IMR-90 (cell line): ENCODE data around the gene GRID1. TPM values are rescaled to one million over a fixed set of nuclear protein-coding genes. Genes with fewer than 3 reads are reported as not detected.

ENCODE experiments used
- ATAC-seq: fragments of 200-7000 bp; cut with Tn5 transposase; 2 replicates; pipeline ENCODE4 v1.9.1; 2020; ENCODE audit warnings: low read depth, mild to moderate bottlenecking, moderate library complexity
- BruUV-seq: library from RNA; stranded (reverse); fragments of 400-500 nt; replicated peaks from 2 replicates; lab custom pipeline; 2021; lab: Mats Ljungman, UMichigan
- CTCF ChIA-PET: fragments of 300-600 bp; formaldehyde crosslinking; extraction: SDS; loops from one replicate; lab custom pipeline; 2021; ENCODE audit warnings: antibody characterized with exemption; lab: Yijun Ruan, JAX
- POLR2A ChIA-PET: fragments of 300-600 bp; sonication (Branson Sonifier 250); formaldehyde crosslinking; loops from one replicate; lab custom pipeline; 2022; ENCODE audit warnings: antibody characterized with exemption; ENCODE audit not compliant: unreplicated experiment; lab: Charles Lee
- DNase-seq: peaks from one replicate; pipeline ENCODE4 v3.0.0; 2013
- H2AFZ ChIP-seq: replicated peaks from 2 replicates; pipeline ENCODE3; 2013; ENCODE audit warnings: low read length, mild to moderate bottlenecking; ENCODE audit not compliant: poor library complexity
- H2AK5ac ChIP-seq: 2 replicates; pipeline ENCODE4 v1.6.1; 2013; ENCODE audit warnings: low read depth, low read length, inconsistent platforms
- H2AK9ac ChIP-seq: replicated peaks from 2 replicates; pipeline ENCODE3; 2013; ENCODE audit warnings: mild to moderate bottlenecking, low read depth, low read length, moderate library complexity; ENCODE audit not compliant: poor library complexity
- H2BK120ac ChIP-seq: 2 replicates; pipeline ENCODE4 v1.6.1; 2013; ENCODE audit warnings: low read depth, low read length, inconsistent platforms
- H2BK15ac ChIP-seq: 3 replicates; pipeline ENCODE4 v1.6.1; 2013; ENCODE audit warnings: low read depth, low read length, inconsistent platforms
- H2BK20ac ChIP-seq: 2 replicates; pipeline ENCODE4 v1.6.1; 2013; ENCODE audit warnings: low read depth, mild to moderate bottlenecking, inconsistent platforms, low read length, moderate library complexity
- H2BK5ac ChIP-seq: 2 replicates; pipeline ENCODE4 v1.6.1; 2013; ENCODE audit warnings: mild to moderate bottlenecking, low read depth, low read length, inconsistent platforms; ENCODE audit not compliant: poor library complexity, severe bottlenecking
- H3K14ac ChIP-seq: replicated peaks from 2 replicates; pipeline ENCODE4 v1.6.1; 2013; ENCODE audit warnings: low read depth, low read length, inconsistent platforms
- H3K18ac ChIP-seq: 2 replicates; pipeline ENCODE4 v1.6.1; 2013; ENCODE audit warnings: low read depth, low read length, control low read depth
- H3K23ac ChIP-seq: 2 replicates; pipeline ENCODE4 v1.6.1; 2013; ENCODE audit warnings: low read depth, low read length, inconsistent platforms
- H3K27ac ChIP-seq: 2 replicates; pipeline ENCODE4 v1.5.1; 2013; ENCODE audit warnings: mild to moderate bottlenecking, control low read depth, low read length; ENCODE audit not compliant: insufficient read depth
- H3K27me3 ChIP-seq: 2 replicates; pipeline ENCODE4 v1.6.1; 2013; ENCODE audit warnings: low read length; ENCODE audit not compliant: control insufficient read depth, insufficient read depth
- H3K36me3 ChIP-seq: 2 replicates; pipeline ENCODE4 v1.6.1; 2013; ENCODE audit warnings: low read length, mixed read lengths; ENCODE audit not compliant: control insufficient read depth, insufficient read depth
- H3K4ac ChIP-seq: 2 replicates; pipeline ENCODE4 v1.6.1; 2013; ENCODE audit warnings: low read depth, low read length, inconsistent platforms
- H3K4me1 ChIP-seq: 2 replicates; pipeline ENCODE4 v1.6.1; 2013; ENCODE audit warnings: low read length, mixed read lengths; ENCODE audit not compliant: control insufficient read depth, insufficient read depth
- H3K4me2 ChIP-seq: 2 replicates; pipeline ENCODE4 v1.6.1; 2013; ENCODE audit warnings: low read depth, mild to moderate bottlenecking, control low read depth, low read length, moderate library complexity
- H3K4me3 ChIP-seq: 2 replicates; pipeline ENCODE4 v1.5.1; 2013; ENCODE audit warnings: low read depth, mild to moderate bottlenecking, control low read depth, low read length, moderate library complexity; ENCODE audit not compliant: insufficient read depth
- H3K56ac ChIP-seq: 2 replicates; pipeline ENCODE4 v1.6.1; 2013; ENCODE audit warnings: low read length, inconsistent platforms; ENCODE audit not compliant: insufficient read depth; ENCODE audit errors: extremely low read depth
- H3K79me1 ChIP-seq, 2 experiments: 2 replicates each; pipeline ENCODE4 v1.6.1; 2013; ENCODE audit warnings: low read length in 2 of 2, inconsistent platforms in 1 of 2, low read depth in 1 of 2
- H3K9ac ChIP-seq: 2 replicates; pipeline ENCODE4 v1.6.1; 2013; ENCODE audit warnings: low read depth, low read length, control low read depth
- H3K9me1 ChIP-seq: 2 replicates; pipeline ENCODE4 v1.6.1; 2013; ENCODE audit warnings: low read length, inconsistent platforms; ENCODE audit not compliant: insufficient read depth
- H3K9me3 ChIP-seq: 2 replicates; pipeline ENCODE4 v1.6.1; 2013; ENCODE audit warnings: low read length; ENCODE audit not compliant: control insufficient read depth, insufficient read depth
- H4K20me1 ChIP-seq: 2 replicates; pipeline ENCODE4 v1.6.1; 2013; ENCODE audit warnings: low read length, inconsistent platforms; ENCODE audit not compliant: insufficient read depth
- H4K5ac ChIP-seq: 2 replicates; pipeline ENCODE4 v1.6.1; 2013; ENCODE audit warnings: mild to moderate bottlenecking, low read depth, low read length, control low read depth
- H4K8ac ChIP-seq, 2 experiments: 2 replicates each; pipeline ENCODE4 v1.6.1; 2013; ENCODE audit warnings: low read depth in 2 of 2, low read length in 2 of 2, control low read depth in 1 of 2, inconsistent platforms in 1 of 2
- H4K91ac ChIP-seq: 2 replicates; pipeline ENCODE4 v1.6.1; 2013; ENCODE audit warnings: low read depth, low read length, inconsistent platforms; ENCODE audit not compliant: insufficient read depth
- BHLHE40 ChIP-seq: fragments of 150-350 bp; IDR thresholded peaks from 2 replicates; pipeline ENCODE4 v1.6.1; 2016; ENCODE audit warnings: mild to moderate bottlenecking, low read depth, low read length
- CEBPB ChIP-seq: IDR thresholded peaks from 2 replicates; pipeline ENCODE4 v1.6.1; 2012; ENCODE audit warnings: low read depth, low read length, improper control_type of control experiment
- CHD1 ChIP-seq: IDR thresholded peaks from 2 replicates; pipeline ENCODE4 v1.6.1; 2012; ENCODE audit warnings: low read depth, low read length, improper control_type of control experiment
- FOS ChIP-seq: fragments of 150-350 bp; IDR thresholded peaks from 2 replicates; pipeline ENCODE4 v1.6.1; 2016; ENCODE audit warnings: low read depth, low read length
- MAFK ChIP-seq: IDR thresholded peaks from 2 replicates; pipeline ENCODE4 v1.6.1; 2012; ENCODE audit warnings: low read depth, low read length, improper control_type of control experiment
- MAZ ChIP-seq: IDR thresholded peaks from 2 replicates; pipeline ENCODE4 v1.6.1; 2012; ENCODE audit warnings: low read depth, mild to moderate bottlenecking, low read length, improper control_type of control experiment, moderate library complexity, borderline replicate concordance
- MXI1 ChIP-seq: IDR thresholded peaks from 2 replicates; pipeline ENCODE4 v1.6.1; 2012; ENCODE audit warnings: low read depth, mild to moderate bottlenecking, low read length, moderate library complexity, borderline replicate concordance
- NFE2L2 ChIP-seq: fragments of 150-350 bp; IDR thresholded peaks from 2 replicates; pipeline ENCODE4 v1.6.1; 2016; ENCODE audit warnings: low read depth, mild to moderate bottlenecking, low read length
- POLR2A ChIP-seq: IDR thresholded peaks from 2 replicates; pipeline ENCODE4 v1.6.1; 2012; ENCODE audit warnings: mild to moderate bottlenecking, low read depth, low read length
- RAD21 ChIP-seq: IDR thresholded peaks from 2 replicates; pipeline ENCODE4 v1.6.1; 2012; ENCODE audit warnings: low read length, improper control_type of control experiment
- RFX5 ChIP-seq: IDR thresholded peaks from 2 replicates; pipeline ENCODE4 v1.8.0; 2012; ENCODE audit warnings: low read depth, mild to moderate bottlenecking, low read length, moderate library complexity
- SMC3 ChIP-seq: fragments of 150-350 bp; IDR thresholded peaks from 2 replicates; pipeline ENCODE4 v1.6.1; 2016; ENCODE audit warnings: low read depth, mild to moderate bottlenecking, antibody characterized with exemption, low read length, moderate library complexity
- WGBS, 2 experiments: methylation state at CpG; one replicate each; pipeline versions ENCODE4 v1.1.5 to v1.1.7; 2013; ENCODE audit warnings: missing lambda C conversion rate in 2 of 2; ENCODE audit not compliant: insufficient read length in 1 of 2; ENCODE audit errors: extremely low coverage in 2 of 2; 5-methylcytosine and 5-hydroxymethylcytosine counted together
- dilution Hi-C: fragments of 300-500 bp; cut with HindIII; formaldehyde crosslinking; loops from one replicate; pipeline ENCODE4 v1.14.3; 2018; ENCODE audit warnings: low sequenced_read_pairs; ENCODE audit not compliant: unreplicated experiment
- in situ Hi-C: fragments of 300-500 bp; cut with MboI; formaldehyde crosslinking; loops from 3 replicates; pipeline ENCODE4 v1.14.3; 2019; ENCODE audit warnings: low sequenced_read_pairs, inconsistent platforms, mixed read lengths
- intact Hi-C: fragments of 100-400 bp; cut with micrococcal nuclease; formaldehyde crosslinking; loops from 2 replicates; pipeline ENCODE4 v1.10.0; 2022
- polyA plus RNA-seq, 3 experiments: library from polyadenylated mRNA; depleted of rRNA; stranded (reverse); fragments of >200 nt; gene quantifications; 2 replicates each; pipeline ENCODE4 v1.2.3, GENCODE V29; 2012; ENCODE audit warnings: low replicate concordance in 1 of 3
- total RNA-seq: library from RNA; depleted of rRNA; stranded (reverse); fragments of >200 nt; gene quantifications from 2 replicates; pipeline ENCODE4 v1.2.3, GENCODE V29; 2012
- TF ChIP-seq, protein P1 (sequence below): fragments of 150-350 bp; IDR thresholded peaks from 2 replicates; pipeline ENCODE4 v1.6.1; 2017; ENCODE audit warnings: mild to moderate bottlenecking, antibody characterized with exemption, low read length, low read depth
- TF ChIP-seq, protein P2 (sequence below): fragments of 150-350 bp; IDR thresholded peaks from 2 replicates; pipeline ENCODE4 v1.6.1; 2016; ENCODE audit warnings: low read depth, mild to moderate bottlenecking, low read length, moderate library complexity, borderline replicate concordance
- TF ChIP-seq, protein P3 (sequence below): conservative IDR thresholded peaks from 2 replicates; pipeline ENCODE4 v1.5.1; 2012; ENCODE audit warnings: mild to moderate bottlenecking, low read depth, low read length, improper control_type of control experiment

GRID1 gene
- total and polyA plus RNA-seq, 2 of the 4 experiments (the other 2 are of a cell fraction): not detected

DNA sequence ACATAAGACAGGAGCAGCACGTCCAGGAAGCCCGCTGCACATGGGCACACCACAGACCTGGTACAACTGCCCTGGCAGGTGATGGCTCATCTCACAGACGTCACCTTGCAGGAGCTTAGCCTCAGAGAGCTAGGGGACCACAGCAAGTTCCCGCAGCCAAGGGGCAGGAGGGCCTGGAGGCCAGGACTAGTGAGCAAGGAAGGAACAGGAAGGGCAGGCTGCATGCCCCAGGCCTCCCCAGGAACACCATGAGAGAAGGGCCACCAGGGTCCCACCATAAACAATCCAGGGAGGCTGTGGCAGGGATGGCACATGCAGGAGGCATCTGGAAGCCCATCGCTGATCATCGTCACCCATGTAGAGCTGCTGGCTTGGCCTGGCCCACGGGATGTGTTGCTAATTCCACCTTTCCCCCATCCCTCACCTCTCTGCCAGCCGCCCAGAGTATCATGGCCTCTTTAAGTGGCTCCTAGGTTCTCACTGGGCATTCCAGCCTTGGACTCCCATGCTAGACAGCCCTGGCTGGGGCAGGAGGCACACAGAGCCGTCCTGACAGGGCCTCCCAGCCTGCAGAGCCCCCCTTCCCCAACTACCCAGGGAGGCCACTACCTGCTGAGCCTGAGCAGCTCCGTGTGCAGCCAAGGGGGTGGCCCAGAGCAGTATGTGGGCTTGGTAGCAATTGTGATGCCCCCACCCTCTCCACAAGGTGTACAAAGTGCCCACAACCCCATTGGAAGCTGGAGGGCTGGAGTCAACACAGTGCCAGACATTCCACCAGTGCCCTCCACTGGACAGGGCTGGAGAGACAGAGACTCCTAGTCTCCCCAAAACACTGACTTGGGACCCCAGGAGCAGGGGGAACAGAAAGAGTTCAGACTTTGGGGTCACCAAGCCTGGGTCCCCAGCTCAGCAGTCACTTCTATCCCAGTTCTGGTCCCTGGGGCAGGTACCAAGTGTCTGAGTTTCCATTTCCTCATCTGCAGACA, 35.5 kb downstream of the GRID1 start:
- Histone ChIP-seq H3K56ac (no peak overlapping the region), H3K9me1 (no peaks in the 10 kb centered on the region), H3K27me3 (peaks cover 2% of the 10 kb centered on the region; the same call in 1 of the 2 replicates), H2BK120ac (no peak overlapping the region), H3K23ac (no peak overlapping the region), H3K4me2 (no peak overlapping the region), H2AFZ (no peak overlapping the region), H4K5ac (no peak overlapping the region), H3K4me3 (no peak overlapping the region), H3K14ac (no peak overlapping the region), H2BK20ac (no peak overlapping the region), H3K4me1 (no peaks in the 10 kb centered on the region), H2BK5ac (no peak overlapping the region), H3K79me1 (no peaks in the 10 kb centered on the region), H3K9ac (no peak overlapping the region), H3K18ac (no peak overlapping the region), H3K36me3 (no peaks in the 10 kb centered on the region), H4K91ac (no peak overlapping the region), H4K8ac (no peak overlapping the region), H3K27ac (no peak overlapping the region), H3K4ac (no peak overlapping the region), H2AK9ac (no peak overlapping the region), H2BK15ac (no peak overlapping the region), H4K20me1 (no peaks in the 10 kb centered on the region), H2AK5ac (no peak overlapping the region), H3K9me3 (no peaks in the 10 kb centered on the region)
- CTCF ChIA-PET: no interaction called here
- DNase-seq (no peak), ATAC-seq (no peak)
- dilution Hi-C loops: no loop called here
- POLR2A ChIA-PET: no interaction called here
- no TSS peak for BruUV-seq
- in situ Hi-C loops: no loop called here
- TF ChIP-seq RAD21 (no peak), MAZ (no peak), POLR2A (no peak), CHD1 (no peak), MAFK (no peak), FOS (no peak), RFX5 (no peak), MXI1 (no peak), BHLHE40 (no peak), SMC3 (no peak), NFE2L2 (no peak), CEBPB (no peak)
- TF ChIP-seq, protein P1, sequence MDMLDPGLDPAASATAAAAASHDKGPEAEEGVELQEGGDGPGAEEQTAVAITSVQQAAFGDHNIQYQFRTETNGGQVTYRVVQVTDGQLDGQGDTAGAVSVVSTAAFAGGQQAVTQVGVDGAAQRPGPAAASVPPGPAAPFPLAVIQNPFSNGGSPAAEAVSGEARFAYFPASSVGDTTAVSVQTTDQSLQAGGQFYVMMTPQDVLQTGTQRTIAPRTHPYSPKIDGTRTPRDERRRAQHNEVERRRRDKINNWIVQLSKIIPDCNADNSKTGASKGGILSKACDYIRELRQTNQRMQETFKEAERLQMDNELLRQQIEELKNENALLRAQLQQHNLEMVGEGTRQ: no peak
- TF ChIP-seq, protein P2, sequence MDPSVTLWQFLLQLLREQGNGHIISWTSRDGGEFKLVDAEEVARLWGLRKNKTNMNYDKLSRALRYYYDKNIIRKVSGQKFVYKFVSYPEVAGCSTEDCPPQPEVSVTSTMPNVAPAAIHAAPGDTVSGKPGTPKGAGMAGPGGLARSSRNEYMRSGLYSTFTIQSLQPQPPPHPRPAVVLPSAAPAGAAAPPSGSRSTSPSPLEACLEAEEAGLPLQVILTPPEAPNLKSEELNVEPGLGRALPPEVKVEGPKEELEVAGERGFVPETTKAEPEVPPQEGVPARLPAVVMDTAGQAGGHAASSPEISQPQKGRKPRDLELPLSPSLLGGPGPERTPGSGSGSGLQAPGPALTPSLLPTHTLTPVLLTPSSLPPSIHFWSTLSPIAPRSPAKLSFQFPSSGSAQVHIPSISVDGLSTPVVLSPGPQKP: no peak
- TF ChIP-seq, protein P3, sequence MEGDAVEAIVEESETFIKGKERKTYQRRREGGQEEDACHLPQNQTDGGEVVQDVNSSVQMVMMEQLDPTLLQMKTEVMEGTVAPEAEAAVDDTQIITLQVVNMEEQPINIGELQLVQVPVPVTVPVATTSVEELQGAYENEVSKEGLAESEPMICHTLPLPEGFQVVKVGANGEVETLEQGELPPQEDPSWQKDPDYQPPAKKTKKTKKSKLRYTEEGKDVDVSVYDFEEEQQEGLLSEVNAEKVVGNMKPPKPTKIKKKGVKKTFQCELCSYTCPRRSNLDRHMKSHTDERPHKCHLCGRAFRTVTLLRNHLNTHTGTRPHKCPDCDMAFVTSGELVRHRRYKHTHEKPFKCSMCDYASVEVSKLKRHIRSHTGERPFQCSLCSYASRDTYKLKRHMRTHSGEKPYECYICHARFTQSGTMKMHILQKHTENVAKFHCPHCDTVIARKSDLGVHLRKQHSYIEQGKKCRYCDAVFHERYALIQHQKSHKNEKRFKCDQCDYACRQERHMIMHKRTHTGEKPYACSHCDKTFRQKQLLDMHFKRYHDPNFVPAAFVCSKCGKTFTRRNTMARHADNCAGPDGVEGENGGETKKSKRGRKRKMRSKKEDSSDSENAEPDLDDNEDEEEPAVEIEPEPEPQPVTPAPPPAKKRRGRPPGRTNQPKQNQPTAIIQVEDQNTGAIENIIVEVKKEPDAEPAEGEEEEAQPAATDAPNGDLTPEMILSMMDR: no peak
- WGBS, 2 experiments: 0% methylated on average over 1 of the region's 10 CpGs; no CpG with 5 or more reads in 1 of the 2 experiments
- intact Hi-C loops: no loop called here
